NCI-H774 (cell line): Measurements from ENCODE around the gene NLE1.
"Not testable (repeated sequence)": the region's sequence is repeated elsewhere in the genome, so short reads cannot be mapped to it uniquely, and the experiment has no call there.

Experiments
- DNase-seq: peaks from one replicate; lab custom pipeline; 2025; lab: John Stamatoyannopoulos, UW

The NLE1 gene

DNA sequence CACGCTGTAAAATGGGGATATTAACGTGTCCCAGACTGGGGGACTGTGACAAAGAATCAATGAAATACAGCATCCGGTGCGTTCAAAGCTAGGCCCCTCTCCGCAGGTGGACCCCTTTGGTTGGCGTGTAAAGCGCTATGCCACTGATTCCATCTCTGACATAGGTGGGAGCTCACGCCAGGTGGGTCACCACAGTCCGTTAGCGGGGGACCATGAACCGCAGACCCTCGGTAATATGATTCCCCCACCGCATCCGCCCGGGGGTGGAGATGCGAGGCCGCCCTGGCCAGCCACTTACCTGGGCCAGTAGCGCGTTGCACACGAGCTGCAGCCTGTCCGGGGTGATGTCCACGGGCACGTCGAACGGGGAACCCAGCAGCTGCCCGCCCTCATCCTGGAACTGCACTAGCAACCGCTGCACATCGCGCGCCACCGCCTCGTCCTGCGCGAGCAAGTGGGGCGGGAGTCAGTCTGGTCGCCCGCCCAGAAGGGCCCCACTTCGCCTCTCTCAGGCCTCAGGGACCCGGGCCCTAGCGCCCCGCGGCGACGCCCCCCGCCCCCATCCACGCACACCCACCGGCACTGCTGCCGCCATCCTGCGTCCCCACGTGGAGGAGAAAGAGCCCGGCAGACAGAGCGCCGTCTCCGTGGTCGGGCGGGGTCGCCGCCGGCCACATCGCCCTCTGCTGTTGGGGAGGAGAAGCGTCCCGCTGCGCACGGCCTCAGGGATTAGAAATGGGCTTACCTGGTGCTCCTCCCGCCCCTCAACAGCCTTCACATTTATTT, at the start of gene NLE1:
TSS of gene NLE1 (minus strand) at position 623 of the 786 bp plus-strand sequence. CDS start at position 595, 28 bp downstream.
- DNase-seq: peak; percentile 82

GRCh38 chr17:35191001-35191695, 49.0 kb upstream of the NLE1 start:
- no peak for DNase-seq

DNA sequence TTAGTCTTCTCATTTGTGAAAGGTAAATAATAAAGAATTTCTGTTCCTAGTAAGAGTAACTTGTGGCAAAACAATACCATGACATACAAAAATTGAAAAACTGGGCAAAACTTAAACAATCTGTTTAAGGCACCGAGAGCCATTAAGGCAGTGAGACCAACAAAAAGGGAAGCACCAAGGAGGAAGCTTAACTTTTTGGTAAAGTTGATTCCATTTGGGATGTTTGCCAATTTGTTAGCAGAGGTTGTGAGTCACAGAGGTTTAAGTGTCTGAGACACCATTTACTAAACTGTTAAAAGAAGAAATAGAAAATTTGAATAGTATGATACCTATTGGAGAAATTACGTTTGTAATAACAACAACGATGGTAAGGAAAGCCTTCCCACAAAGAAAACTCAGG, 47.2 kb upstream of the NLE1 start:
- no peak for DNase-seq

- DNase-seq: no peak
Measured at GRCh38 chr17:35188111-35188510, 46.0 kb upstream of the NLE1 start.

DNA sequence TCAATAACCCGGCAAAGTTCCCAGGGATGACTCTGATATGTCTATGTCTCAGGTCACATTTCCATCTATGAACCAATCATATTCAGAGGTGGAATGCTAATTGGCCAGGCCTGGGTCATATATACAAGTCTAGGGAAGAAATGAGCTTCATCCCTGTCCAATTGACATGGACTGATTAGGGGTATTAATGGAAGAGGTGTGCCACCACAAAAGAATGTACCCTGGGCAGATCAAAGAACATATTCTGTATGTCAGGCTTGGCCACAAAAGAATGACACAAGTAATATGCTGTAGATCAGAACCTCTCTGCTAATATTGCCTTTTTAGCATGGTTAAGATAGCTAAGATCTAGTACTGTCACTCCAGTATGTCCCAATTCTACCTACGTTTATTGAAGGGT, 45.4 kb upstream of the NLE1 start:
- no peak for DNase-seq

- no peak for DNase-seq
Measured at GRCh38 chr17:35185849-35186248, 43.7 kb upstream of the NLE1 start.

GRCh38 chr17:35184274-35184673, 42.2 kb upstream of the NLE1 start:
- DNase-seq: no peak

GRCh38 chr17:35183332-35183731, 41.2 kb upstream of the NLE1 start:
- DNase-seq: no peak

DNA sequence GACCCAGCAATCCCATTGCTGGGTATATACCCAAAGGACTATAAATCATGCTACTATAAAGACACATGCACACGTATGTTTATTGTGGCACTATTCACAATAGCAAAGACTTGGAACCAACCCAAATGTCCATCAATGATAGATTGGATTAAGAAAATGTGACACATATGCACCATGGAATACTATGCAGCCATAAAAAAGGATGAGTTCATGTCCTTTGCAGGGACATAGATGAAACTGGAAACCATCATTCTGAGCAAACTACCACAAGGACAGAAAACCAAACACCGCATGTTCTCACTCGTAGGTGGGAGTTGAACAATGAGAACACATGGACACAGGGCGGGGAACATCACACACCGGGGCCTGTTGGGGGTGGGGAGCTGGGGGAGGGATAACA, 37.3 kb upstream of the NLE1 start:
- DNase-seq: not testable (repeated sequence)

- no peak for DNase-seq
Measured at GRCh38 chr17:35176897-35177296, 34.8 kb upstream of the NLE1 start.

DNA sequence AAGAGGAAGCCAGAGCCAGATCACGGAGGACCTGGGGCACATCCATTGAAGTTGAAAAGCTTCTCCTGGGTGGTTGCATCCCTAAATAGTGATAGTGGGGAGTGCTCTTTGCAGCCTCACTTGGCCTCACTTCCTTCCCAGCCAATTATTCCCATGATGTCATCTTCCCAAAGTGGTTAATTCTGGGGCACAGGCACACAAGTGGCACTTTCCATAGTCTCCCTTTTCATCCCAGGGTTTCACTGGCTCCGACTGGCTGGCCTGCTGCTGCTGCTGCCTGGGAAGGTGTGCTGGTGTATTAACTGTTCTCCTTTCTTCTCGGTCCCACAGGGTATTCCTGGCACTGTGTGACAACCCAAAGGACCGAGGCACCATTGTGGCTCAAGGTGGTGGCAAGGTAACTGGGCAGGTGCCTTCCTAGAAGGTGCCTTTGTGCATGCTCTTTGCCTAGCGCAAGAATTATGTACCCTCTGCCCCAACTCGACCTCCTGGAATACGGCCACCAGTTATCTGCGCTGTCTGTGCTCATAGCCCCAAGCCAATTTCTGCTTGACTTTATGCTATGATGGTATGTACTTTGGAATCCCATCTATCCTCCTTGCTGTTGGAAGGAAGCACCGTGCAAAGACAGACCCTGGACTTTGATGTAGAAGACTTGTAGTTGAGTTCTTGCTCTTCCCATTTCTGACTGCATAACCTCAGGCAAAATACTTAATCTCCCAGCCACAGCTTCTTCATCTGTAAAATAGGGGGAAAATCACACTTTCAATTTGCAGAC, 33.7 kb upstream of the NLE1 start:
- no peak for DNase-seq

DNA sequence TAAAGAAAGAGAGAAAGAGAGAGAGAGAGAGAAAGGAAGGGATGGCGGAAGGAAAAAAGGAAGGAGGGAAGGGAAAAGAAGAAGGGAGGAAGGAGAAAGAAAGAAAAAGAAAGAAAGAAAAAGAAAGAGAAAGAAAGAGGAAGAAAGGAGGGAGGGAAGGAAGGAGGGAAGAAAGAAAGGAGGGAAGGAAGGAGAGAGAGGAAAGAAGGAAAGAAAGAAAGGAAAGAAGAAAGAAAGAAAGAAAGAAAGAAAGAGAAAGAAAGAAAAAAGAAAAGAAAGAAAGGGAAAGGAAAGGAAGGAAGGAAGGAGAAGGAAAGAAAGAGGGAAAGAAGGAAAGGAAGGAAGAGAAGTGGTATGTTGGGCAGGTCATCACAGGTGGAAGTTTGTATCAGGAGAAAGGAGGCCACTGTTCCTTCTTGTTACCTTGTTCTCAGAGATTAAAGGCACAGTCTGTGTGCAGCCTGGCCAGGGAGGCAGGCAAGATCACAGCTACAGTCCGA, 32.8 kb upstream of the NLE1 start:
- no peak for DNase-seq

DNA sequence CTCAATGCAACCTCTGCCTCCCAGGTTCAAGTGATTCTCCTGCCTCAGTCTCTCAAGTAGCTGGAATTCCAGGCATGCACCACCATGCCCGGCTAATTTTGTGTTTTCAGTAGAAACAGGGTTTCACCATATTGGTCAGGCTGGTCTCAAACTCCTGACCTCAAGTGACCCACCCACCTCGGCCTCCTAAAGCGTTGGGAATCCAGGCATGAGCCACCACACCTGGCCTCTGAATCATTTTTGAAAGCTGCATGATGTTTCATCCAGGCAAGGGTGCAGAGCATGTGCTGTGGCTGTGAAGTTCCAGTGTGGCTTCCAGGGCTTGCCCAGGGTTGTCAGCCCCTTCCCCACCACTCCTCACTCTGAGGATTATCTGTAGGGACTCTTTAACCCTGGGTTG, 30.2 kb upstream of the NLE1 start:
- not testable (repeated sequence) for DNase-seq

- no peak for DNase-seq
Measured at GRCh38 chr17:35171834-35172233, 29.7 kb upstream of the NLE1 start.

GRCh38 chr17:35170968-35171771, 29.1 kb upstream of the NLE1 start:
- DNase-seq: no peak

- no peak for DNase-seq
Measured at GRCh38 chr17:35169835-35170363, 27.8 kb upstream of the NLE1 start.

- no peak for DNase-seq
Measured at GRCh38 chr17:35167666-35168065, 25.6 kb upstream of the NLE1 start.

DNA sequence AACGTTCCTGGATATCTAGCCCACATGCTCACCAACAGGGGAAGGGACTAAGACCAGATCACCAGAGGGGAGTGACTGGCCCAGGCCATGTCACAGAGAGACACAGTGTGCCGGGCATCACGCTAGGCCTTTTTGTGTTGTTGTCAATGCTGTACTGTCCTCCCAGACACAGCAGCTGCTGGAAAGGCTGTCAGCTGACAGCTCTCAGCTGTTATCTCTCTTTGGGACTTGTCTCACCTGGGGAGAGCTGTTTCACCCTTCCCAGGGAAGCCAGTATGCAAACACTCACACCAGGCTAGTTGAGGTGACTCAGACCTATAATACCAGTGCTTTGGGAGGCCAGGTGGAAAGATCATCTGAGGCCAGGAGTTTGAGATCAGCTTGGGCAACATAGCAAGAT, 24.9 kb upstream of the NLE1 start:
- DNase-seq: peak; percentile 5

DNA sequence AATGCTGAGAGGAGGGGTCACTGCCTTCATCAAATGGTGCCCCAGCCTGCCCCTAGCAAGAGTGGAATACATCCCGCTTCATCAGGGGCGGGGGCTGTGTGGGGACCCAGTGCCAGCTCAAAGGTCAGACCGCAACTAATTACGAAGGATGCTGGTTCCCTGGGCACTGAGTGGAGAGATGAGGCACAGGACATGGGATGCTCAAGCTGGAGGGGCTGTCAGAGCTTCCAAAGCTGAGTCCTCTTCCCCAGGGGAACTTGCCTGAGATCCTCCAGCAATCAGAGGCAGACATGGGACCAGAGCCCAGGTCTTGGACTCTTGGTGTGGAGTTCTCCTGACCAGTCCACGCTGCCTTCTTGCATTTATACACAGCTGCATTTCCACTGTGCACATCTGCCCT, 24.4 kb upstream of the NLE1 start:
- DNase-seq: no peak

DNA sequence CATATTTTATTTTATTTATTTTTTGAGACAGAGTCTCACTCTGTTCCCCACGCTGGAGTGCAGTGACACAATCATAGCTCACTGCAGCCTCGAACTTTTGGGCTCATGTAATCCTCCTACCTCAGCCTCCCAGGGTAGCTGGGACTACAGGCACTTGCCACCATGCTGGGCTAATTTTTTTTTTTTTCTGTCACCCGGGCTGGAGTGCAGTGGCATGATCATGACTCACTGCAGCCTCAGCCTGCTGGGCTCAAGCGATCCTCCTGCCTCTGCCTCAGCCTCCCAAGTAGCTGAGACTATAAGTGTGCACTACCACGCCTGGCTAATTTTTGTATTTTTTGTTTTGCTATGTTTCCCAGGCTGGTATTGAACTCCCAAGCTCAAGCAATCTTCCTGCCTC, 22.6 kb upstream of the NLE1 start:
- DNase-seq: no peak

DNA sequence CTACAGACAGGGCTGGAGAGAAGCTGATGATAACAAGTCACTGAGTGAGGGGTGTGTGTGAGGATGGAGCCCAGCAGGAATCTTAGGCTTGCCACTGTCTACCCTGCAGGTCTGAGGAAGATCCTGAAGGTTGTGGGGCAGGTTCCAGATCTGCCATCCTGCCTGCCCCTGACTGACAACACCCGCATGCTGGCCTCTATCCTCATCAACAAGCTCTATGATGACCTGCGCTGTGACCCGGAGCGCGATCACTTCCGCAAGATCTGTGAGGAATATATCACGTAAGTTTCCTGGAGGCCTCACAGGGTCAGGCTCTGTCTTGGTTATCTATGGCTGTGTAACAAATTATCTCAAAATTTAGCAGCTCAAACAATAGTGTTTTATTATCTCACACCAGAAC, 21.8 kb upstream of the NLE1 start:
- DNase-seq: no peak

DNA sequence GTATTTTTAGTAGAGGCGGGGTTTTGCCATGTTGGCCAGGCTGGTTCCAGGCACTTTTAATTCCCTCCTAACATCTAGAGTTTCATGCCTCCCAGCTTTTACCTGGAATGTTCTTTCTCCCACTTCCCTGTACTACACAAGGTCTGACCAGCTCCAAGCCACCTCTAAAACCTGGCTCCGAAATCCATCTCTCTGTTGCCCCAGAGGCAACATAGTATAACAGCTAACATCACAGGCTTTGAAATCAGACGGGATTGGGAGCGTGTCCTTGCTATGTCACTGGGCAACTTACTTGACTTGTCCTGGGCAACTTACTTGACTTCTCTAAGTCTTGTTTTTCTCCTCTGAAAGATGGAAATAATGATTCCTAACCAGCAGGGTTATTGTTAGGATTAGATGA, 20.7 kb upstream of the NLE1 start:
- no peak for DNase-seq
